Liver (tissue), 9 donors: ENCODE data around the gene TSHZ2. TPM values are rescaled to one million over a fixed set of nuclear protein-coding genes. Genes with fewer than 3 reads are reported as not detected.

Source experiments
- DNase-seq: peaks from one replicate; pipeline ENCODE4 v3.0.0-alpha.2; 2017; ENCODE audit warnings: low spot score
- H3K27ac ChIP-seq, 2 donors: one replicate each; pipeline ENCODE4 v1.7.0; 2013; ENCODE audit warnings: inconsistent platforms in 2 of 2, low read length in 2 of 2, control low read depth in 1 of 2, low read depth in 1 of 2, mild to moderate bottlenecking in 1 of 2
- H3K27me3 ChIP-seq, 4 donors: one replicate each; pipeline versions ENCODE4 v1.6.1 to v1.7.0; 2013; ENCODE audit warnings: low read length in 3 of 4, inconsistent platforms in 1 of 4, mild to moderate bottlenecking in 1 of 4, moderate library complexity in 1 of 4; ENCODE audit not compliant: control insufficient read depth in 4 of 4, insufficient read depth in 4 of 4
- H3K36me3 ChIP-seq, 4 donors: one replicate each; pipeline versions ENCODE4 v1.6.1 to v1.7.0; 2013; ENCODE audit warnings: low read length in 3 of 4, mild to moderate bottlenecking in 3 of 4, low read depth in 1 of 4, moderate library complexity in 1 of 4; ENCODE audit not compliant: control insufficient read depth in 4 of 4, insufficient read depth in 3 of 4
- H3K4me1 ChIP-seq, 4 donors: one replicate each; pipeline versions ENCODE4 v1.6.1 to v1.7.0; 2013; ENCODE audit warnings: low read length in 3 of 4, mild to moderate bottlenecking in 3 of 4, moderate library complexity in 1 of 4; ENCODE audit not compliant: control insufficient read depth in 4 of 4, insufficient read depth in 4 of 4
- H3K4me3 ChIP-seq, 3 donors: one replicate each; pipeline versions ENCODE4 v1.6.1 to v1.7.0; 2013; ENCODE audit warnings: low read length in 3 of 3, control low read depth in 1 of 3, low read depth in 1 of 3, mild to moderate bottlenecking in 1 of 3
- H3K9ac ChIP-seq, 2 donors: one replicate each; pipeline ENCODE4 v1.7.0; 2013; ENCODE audit warnings: low read length in 2 of 2, mild to moderate bottlenecking in 2 of 2, moderate library complexity in 2 of 2, control low read depth in 1 of 2, low read depth in 1 of 2
- H3K9me3 ChIP-seq, 4 donors: one replicate each; pipeline versions ENCODE4 v1.6.1 to v1.7.0; 2013; ENCODE audit warnings: low read length in 3 of 4; ENCODE audit not compliant: control insufficient read depth in 4 of 4
- EGR1 ChIP-seq, 2 donors: IDR thresholded peaks; 2 replicates each; pipeline ENCODE4 v1.6.1; 2016 to 2018; ENCODE audit warnings: antibody characterized with exemption in 2 of 2, low read depth in 2 of 2
- FOXA1 ChIP-seq: IDR thresholded peaks from 2 replicates; pipeline ENCODE4 v1.6.1; 2016; ENCODE audit warnings: antibody characterized with exemption
- FOXA2 ChIP-seq: IDR thresholded peaks from 2 replicates; pipeline ENCODE4 v1.6.1; 2016; ENCODE audit warnings: antibody characterized with exemption
- HNF4A ChIP-seq, 2 donors: conservative IDR thresholded peaks; 2 replicates each; pipeline ENCODE4 v1.6.1; 2016; ENCODE audit warnings: antibody characterized with exemption in 2 of 2, mild to moderate bottlenecking in 2 of 2
- HNF4G ChIP-seq: IDR thresholded peaks from 2 replicates; pipeline ENCODE4 v1.6.1; 2016; ENCODE audit warnings: antibody characterized with exemption
- JUND ChIP-seq, 2 donors: IDR thresholded peaks; 2 replicates each; pipeline ENCODE4 v1.6.1; 2016; ENCODE audit warnings: antibody characterized with exemption in 2 of 2
- SP1 ChIP-seq: IDR thresholded peaks from 2 replicates; pipeline ENCODE4 v1.6.1; 2018; ENCODE audit warnings: antibody characterized with exemption, mild to moderate bottlenecking
- TAF1 ChIP-seq: conservative IDR thresholded peaks from 2 replicates; pipeline ENCODE4 v1.6.1; 2016; ENCODE audit warnings: antibody characterized with exemption, mild to moderate bottlenecking
- YY1 ChIP-seq: IDR thresholded peaks from 2 replicates; pipeline ENCODE4 v1.6.1; 2016; ENCODE audit warnings: antibody characterized with exemption, mild to moderate bottlenecking
- WGBS: extraction: QIAGEN DNeasy Blood & Tissue Kit; methylation state at CpG from one replicate; pipeline ENCODE4 v1.1.7; 2013; 5-methylcytosine and 5-hydroxymethylcytosine counted together
- polyA plus RNA-seq, 2 donors: library from polyadenylated mRNA; stranded (reverse) in 1 of 2; unstranded in 1 of 2; fragments of 200-250 nt in 1 of 2; fragments of >200 nt in 1 of 2; fragmentation: Nextera tagmentation in 1 of 2; extraction: Ambion mirVana in 1 of 2; gene quantifications; one replicate each; pipeline versions ENCODE4 v1.2.1 to v1.2.3, GENCODE V29; 2013 to 2015
- total RNA-seq, 2 donors: library from RNA; depleted of rRNA; stranded (reverse); fragments of >200 nt; gene quantifications; one replicate each; pipeline ENCODE4 v1.2.3, GENCODE V29; 2014
- TF ChIP-seq, protein P1 (sequence below): fragments of 150-350 bp; IDR thresholded peaks from 2 replicates; pipeline ENCODE4 v1.5.1; 2017; ENCODE audit warnings: improper control_type of control experiment, low read depth, low read length; ENCODE audit not compliant: missing input control
- TF ChIP-seq, protein P2 (sequence below): IDR thresholded peaks from 2 replicates; pipeline ENCODE4 v1.6.1; 2016; ENCODE audit warnings: antibody characterized with exemption
- TF ChIP-seq, protein P3 (sequence below): IDR thresholded peaks from 2 replicates; pipeline ENCODE4 v1.6.1; 2016; ENCODE audit warnings: antibody characterized with exemption
- TF ChIP-seq, protein P4 (sequence below): IDR thresholded peaks from 2 replicates; pipeline ENCODE4 v1.6.1; 2016; ENCODE audit warnings: antibody characterized with exemption
- donor health status: healthy.
- donor health status: healthy.
- donor health status: healthy.
- donor health status: healthy.
- donor health status: healthy.

Gene TSHZ2
- total and polyA plus RNA-seq, 4 donors: 2.9 to 11.3 (median 7.8) TPM

DNA sequence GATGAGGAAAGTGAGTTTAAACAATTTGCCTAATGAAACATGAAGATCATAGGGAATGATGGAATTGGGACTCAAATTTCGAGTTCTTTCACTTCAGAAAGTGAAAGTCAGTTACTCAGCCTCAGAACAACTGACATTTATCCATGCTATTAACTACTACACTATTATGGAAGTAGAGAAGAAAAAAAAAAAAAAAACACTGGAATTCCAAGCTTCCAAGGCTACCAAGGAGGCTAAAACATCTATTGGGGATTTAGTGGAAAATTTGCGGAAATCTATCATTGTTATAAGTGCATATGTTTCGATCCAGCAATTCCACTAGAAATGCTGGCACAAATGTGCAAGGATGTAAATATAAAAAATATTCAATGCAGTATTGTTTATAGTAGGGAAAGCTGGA lies 70.4 kb downstream of the TSHZ2 start:
- WGBS: 85% methylated on average over 3 of the region's 3 CpGs
- Histone ChIP-seq H3K27me3 (no peaks in the 10 kb centered on the region), H3K4me1 (no peaks in the 10 kb centered on the region), H3K4me3 (no peak overlapping the region), H3K36me3 (peaks cover 0 to 5% (median 2%) of the 10 kb centered on the region in 4 donors), H3K9ac (no peak overlapping the region), H3K27ac (no peak overlapping the region), H3K9me3 (peaks cover 0 to 5% (median 1%) of the 10 kb centered on the region in 4 donors)
- TF ChIP-seq, protein P1, sequence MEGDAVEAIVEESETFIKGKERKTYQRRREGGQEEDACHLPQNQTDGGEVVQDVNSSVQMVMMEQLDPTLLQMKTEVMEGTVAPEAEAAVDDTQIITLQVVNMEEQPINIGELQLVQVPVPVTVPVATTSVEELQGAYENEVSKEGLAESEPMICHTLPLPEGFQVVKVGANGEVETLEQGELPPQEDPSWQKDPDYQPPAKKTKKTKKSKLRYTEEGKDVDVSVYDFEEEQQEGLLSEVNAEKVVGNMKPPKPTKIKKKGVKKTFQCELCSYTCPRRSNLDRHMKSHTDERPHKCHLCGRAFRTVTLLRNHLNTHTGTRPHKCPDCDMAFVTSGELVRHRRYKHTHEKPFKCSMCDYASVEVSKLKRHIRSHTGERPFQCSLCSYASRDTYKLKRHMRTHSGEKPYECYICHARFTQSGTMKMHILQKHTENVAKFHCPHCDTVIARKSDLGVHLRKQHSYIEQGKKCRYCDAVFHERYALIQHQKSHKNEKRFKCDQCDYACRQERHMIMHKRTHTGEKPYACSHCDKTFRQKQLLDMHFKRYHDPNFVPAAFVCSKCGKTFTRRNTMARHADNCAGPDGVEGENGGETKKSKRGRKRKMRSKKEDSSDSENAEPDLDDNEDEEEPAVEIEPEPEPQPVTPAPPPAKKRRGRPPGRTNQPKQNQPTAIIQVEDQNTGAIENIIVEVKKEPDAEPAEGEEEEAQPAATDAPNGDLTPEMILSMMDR: no peak
- no peak for TF ChIP-seq FOXA1
- no peak for DNase-seq

DNA sequence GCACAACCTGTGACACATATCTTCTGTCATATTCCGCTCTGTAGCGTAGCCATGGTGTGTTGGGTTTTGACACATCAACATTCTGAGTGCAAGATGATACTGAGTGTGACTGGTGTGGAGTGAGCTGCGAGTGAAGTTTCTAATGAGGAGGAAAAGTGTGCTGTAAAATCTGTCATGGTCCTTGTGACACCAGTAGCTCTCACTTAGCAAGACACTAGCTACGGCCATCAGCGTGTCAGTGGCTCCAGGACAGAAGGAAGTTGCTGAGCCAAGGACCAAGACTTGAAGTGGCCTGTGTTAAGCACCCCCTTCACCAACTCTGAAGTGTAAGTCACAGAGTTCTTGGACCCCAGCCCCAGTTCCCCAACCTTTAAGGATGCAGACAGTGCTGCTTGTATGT lies 72.1 kb downstream of the TSHZ2 start:
- no peak for TF ChIP-seq EGR1 (IDR thresholded peaks at IDR 0.05; ENCODE audit: low read depth in 2 of 2)
- no peak for TF ChIP-seq SP1
- TF ChIP-seq TAF1: no peak
- TF ChIP-seq, protein P2, sequence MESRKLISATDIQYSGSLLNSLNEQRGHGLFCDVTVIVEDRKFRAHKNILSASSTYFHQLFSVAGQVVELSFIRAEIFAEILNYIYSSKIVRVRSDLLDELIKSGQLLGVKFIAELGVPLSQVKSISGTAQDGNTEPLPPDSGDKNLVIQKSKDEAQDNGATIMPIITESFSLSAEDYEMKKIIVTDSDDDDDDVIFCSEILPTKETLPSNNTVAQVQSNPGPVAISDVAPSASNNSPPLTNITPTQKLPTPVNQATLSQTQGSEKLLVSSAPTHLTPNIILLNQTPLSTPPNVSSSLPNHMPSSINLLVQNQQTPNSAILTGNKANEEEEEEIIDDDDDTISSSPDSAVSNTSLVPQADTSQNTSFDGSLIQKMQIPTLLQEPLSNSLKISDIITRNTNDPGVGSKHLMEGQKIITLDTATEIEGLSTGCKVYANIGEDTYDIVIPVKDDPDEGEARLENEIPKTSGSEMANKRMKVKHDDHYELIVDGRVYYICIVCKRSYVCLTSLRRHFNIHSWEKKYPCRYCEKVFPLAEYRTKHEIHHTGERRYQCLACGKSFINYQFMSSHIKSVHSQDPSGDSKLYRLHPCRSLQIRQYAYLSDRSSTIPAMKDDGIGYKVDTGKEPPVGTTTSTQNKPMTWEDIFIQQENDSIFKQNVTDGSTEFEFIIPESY: no peak
- no peak for TF ChIP-seq JUND (IDR thresholded peaks at IDR 0.05)
- TF ChIP-seq FOXA2: no peak
- no peak for TF ChIP-seq HNF4A (conservative IDR thresholded peaks at IDR 0.05)
- TF ChIP-seq HNF4G: no peak
- TF ChIP-seq, protein P3, sequence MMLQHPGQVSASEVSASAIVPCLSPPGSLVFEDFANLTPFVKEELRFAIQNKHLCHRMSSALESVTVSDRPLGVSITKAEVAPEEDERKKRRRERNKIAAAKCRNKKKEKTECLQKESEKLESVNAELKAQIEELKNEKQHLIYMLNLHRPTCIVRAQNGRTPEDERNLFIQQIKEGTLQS: no peak
- TF ChIP-seq, protein P4, sequence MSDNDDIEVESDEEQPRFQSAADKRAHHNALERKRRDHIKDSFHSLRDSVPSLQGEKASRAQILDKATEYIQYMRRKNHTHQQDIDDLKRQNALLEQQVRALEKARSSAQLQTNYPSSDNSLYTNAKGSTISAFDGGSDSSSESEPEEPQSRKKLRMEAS: no peak
- Histone ChIP-seq H3K27ac (no peak overlapping the region), H3K27me3 (no peaks in the 10 kb centered on the region), H3K9me3 (peaks cover 0 to 5% (median 1%) of the 10 kb centered on the region in 4 donors), H3K9ac (no peak overlapping the region), H3K4me3 (no peak overlapping the region), H3K36me3 (peaks cover 0 to 5% (median 2%) of the 10 kb centered on the region in 4 donors), H3K4me1 (no peaks in the 10 kb centered on the region)
- 95% methylated on average over 5 of the region's 5 CpGs for WGBS
- no peak for DNase-seq

DNA sequence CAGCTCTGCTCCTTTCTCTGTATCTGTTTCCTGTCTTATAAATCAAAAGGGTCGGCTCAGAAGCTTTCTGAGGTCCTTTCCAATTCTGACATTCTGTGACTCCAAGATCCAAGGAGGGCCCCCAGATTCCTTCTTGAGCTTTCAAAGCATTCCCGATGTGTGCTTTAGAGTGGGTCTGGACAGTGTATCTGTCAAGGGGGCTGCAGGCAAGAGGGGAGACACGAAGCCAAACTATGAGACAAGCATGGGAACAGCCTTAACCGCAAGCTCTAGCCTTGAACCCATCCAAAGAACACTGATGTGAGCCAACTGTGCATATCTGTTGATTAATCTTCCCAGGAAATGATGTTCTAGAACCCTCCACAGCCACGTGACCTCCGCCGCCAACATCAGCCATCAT lies 73.8 kb downstream of the TSHZ2 start:
- peaks cover 0 to 5% (median 1%) of the 10 kb centered on the region in 4 donors for H3K9me3 ChIP-seq
- H3K4me1 ChIP-seq: no peaks in the 10 kb centered on the region
- no peak for DNase-seq
- TF ChIP-seq YY1: no peak
- TF ChIP-seq HNF4G: no peak
- TF ChIP-seq FOXA2: no peak
- no peak overlapping the region for H3K4me3 ChIP-seq
- H3K36me3 ChIP-seq: peaks cover 0 to 5% (median 2%) of the 10 kb centered on the region in 4 donors
- H3K27me3 ChIP-seq: no peaks in the 10 kb centered on the region
- no peak overlapping the region for H3K27ac ChIP-seq
- WGBS: 79% methylated on average over 7 of the region's 7 CpGs
- H3K9ac ChIP-seq: no peak overlapping the region
